ENCODE data around the gene COL5A1.

DNA sequence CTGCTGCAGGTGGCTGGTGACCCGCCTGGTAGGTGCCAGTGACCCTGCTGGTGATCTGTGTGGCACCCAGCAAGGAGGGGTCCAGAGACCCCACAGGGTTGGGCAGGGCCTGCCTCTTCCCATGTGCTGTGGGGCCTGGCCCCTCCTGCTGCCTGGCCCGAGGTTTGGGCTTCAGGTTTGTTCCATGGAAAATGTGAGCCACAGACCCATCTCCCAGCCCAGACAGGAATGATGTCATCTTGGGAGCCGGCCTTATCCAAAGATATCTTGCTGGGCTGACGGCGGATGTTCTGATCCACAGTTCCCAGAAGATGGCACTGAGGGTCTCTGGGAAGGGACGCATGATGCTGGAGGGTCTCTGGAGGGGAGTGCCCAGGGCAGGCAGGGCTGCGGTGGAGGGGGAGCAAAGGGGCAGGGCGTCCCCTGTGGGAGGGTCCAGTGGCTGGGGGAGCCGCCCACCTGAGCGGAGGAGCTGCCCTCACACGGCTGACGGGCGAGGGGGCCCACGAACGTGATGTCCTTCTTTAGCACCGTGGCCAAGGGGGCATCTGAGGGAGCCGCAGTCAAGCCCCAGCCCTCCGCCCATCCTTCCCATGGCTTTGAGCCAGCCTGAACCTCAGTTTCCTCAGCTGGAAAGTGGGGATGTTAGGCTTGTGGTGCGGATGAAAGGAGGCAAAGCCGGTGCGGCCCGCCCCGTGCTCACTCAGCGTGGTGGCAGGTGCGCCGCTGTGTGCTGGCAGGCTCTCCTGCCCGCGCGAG is 68.1 kb downstream of the COL5A1 start:
- TF ChIP-seq, protein P1, sequence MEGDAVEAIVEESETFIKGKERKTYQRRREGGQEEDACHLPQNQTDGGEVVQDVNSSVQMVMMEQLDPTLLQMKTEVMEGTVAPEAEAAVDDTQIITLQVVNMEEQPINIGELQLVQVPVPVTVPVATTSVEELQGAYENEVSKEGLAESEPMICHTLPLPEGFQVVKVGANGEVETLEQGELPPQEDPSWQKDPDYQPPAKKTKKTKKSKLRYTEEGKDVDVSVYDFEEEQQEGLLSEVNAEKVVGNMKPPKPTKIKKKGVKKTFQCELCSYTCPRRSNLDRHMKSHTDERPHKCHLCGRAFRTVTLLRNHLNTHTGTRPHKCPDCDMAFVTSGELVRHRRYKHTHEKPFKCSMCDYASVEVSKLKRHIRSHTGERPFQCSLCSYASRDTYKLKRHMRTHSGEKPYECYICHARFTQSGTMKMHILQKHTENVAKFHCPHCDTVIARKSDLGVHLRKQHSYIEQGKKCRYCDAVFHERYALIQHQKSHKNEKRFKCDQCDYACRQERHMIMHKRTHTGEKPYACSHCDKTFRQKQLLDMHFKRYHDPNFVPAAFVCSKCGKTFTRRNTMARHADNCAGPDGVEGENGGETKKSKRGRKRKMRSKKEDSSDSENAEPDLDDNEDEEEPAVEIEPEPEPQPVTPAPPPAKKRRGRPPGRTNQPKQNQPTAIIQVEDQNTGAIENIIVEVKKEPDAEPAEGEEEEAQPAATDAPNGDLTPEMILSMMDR (conservative IDR thresholded peaks at IDR 0.05 in 1 of 2, IDR thresholded peaks at IDR 0.05 in 1 of 2; ENCODE audit: low read depth in 1 of 2, low read length in 2 of 2), result no peak
- no peak for TF ChIP-seq EZH2 (IDR thresholded peaks at IDR 0.05; ENCODE audit: low read length, missing control alignments)

Measured in fibroblast of lung (primary cell).